ENCODE results near the gene RPIA.
"Not testable (repeated sequence)": the region's sequence is repeated elsewhere in the genome, so short reads cannot be mapped to it uniquely, and the experiment has no call there.

Gene RPIA

DNA sequence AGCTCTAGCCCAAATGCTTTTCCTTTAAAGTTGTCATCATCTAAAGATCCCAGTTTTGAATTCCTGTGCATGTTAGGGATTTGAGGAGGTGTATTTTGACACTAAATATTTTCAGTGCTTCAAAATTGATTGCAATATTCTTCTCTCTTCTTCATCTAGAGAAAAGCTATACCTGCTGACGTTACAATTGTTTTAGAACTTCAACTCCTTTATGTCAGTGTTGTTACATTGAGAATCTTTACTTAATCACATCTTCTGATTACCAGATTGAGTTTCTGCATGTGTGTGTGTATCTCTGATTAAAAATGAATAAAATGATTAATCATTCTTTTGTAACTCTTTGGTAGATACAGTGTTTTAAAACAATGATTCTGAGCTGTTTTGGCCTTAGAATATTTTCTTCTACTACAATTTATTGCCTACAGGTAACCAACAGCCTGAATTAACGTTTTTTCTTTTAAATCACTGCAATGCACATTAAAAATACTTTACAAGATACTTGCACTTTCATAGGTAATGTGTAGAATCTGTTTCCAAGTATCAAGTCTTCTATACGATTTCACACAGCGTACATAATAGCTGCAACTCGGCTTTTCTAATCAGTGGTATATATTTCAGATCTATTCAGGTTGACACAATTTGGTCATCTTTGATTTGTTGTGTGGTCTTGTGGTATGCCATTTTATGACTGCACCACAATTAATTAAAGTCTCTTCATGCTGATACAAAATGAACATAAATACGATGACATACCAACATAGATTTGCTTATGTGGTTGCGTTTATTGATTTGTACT, 82.0 kb downstream of the RPIA start:
- not testable (repeated sequence) for DNase-seq (ENCODE audit: low read depth)

DNA sequence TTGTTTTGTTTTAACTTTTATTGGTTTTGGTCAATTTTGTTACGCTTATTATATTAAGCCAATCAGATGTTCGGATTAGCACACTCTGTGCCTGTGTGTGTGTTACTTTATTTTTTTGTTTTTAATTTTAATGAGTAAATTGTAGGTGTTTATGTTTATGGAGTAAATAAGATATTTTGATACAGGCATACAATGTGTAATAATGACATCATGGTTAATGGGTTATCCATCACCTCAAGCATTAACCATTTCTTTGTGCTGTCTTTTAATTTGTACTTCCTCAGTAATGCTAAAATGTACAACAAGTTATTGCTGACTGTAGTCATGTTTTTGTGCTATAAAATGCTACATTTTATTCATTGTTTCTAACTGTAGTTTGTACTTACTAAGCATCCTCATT, 97.7 kb downstream of the RPIA start:
- not testable (repeated sequence) for DNase-seq (ENCODE audit: low read depth)

DNA sequence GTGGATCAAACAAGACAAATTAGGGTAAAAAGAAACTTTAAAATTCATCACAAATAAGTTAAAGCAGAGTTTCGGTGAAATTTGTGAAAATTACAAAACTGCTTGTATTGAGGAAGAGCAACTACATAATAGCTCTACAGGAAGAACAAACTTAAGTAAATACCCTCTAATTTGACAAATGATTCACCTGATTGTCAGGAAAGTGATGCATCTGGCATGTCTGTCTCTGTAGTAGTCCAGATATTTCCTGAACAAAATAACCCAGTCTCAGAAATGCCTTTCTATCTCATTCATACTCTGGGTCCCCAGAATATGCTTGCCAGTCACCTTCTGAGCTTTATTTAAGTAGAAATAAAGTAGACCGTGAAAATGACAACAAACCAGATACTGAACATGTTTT, 104.5 kb downstream of the RPIA start:
- DNase-seq (ENCODE audit: low read depth) = not testable (repeated sequence)

DNA sequence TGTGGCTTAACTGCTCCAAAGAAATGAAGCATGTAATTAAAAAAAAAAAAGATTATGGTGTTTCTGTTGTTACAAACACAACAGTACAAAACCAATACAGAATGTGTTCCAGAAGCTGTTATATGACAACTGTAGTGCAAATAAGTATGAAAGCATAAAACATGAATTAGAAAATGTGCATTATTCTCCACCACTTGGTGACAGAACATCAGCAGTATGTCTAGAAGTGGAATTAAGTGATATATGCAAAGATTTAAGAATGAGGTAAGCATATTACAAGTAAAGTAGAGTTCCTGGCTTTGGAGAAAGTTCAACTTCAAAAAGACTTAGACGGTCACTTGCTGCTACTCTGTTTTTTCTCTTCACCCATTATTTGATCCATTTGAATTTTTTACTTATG, 105.0 kb downstream of the RPIA start:
- DNase-seq (ENCODE audit: low read depth) = not testable (repeated sequence)

DNA sequence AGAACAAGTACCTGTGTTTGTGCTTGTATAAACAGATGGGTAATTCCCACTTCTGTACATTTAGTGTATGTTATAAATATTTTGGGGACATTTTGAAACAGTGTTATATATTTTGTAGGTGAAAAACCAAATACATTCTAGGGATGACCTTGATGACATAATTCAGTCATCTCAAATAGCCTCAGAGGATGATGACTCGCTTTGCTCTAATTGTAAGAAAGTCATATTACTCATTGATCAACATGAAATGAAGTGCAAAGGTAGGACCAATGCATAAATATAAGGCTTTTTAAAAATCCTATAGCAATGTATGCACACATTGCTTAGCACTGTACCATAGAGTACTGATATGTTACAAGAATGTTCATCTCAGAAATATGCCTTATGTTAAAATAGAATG, 105.7 kb downstream of the RPIA start:
- DNase-seq (ENCODE audit: low read depth) = not testable (repeated sequence)

Measured in activated T-cell treated with anti-CD3 and anti-CD28 coated beads for 24 hours (primary cell).